ENCODE data around the gene ZNF555. TPM values are rescaled to one million over a fixed set of nuclear protein-coding genes. Genes with fewer than 3 reads are reported as not detected.
A peak's percentile ranks its signal among the peaks of the same experiment; 100 is the strongest.
"Not testable (repeated sequence)": the region's sequence is repeated elsewhere in the genome, so short reads cannot be mapped to it uniquely, and the experiment has no call there.

ZNF555 gene
- total RNA-seq, 2 experiments from 2014 or later, result 2.3 to 2.4 TPM

GRCh38 chr19:2869618-2870017 is 28.3 kb downstream of the ZNF555 start:
- Histone ChIP-seq H3K9me3 (ENCODE audit: control insufficient read depth in 1 of 2, insufficient read depth in 1 of 2, low read length in 2 of 2) (peaks cover 0 to 19% of the 10 kb centered on the region in 2 experiments), H3K4me1 (ENCODE audit: insufficient read depth, low read length) (peaks cover 2% of the 10 kb centered on the region), H3K36me3 (ENCODE audit: insufficient read depth, low read length) (no peaks in the 10 kb centered on the region), H3K27ac (ENCODE audit: low read depth in 1 of 2, low read length in 2 of 2) (no peak overlapping the region), H3K4me3 (ENCODE audit: low read length) (no peak overlapping the region), H3K27me3 (ENCODE audit: control insufficient read depth in 1 of 2, insufficient read depth in 2 of 2, low read length in 2 of 2) (peaks cover 0 to 3% of the 10 kb centered on the region in 2 experiments)
- ATAC-seq (ENCODE audit: poor library complexity), result no peak
- H3K36me3 Mint-ChIP-seq (ENCODE audit: low read depth), result no peaks in the 10 kb centered on the region
- H3K27ac Mint-ChIP-seq, result no peak overlapping the region
- TF ChIP-seq, protein P1, sequence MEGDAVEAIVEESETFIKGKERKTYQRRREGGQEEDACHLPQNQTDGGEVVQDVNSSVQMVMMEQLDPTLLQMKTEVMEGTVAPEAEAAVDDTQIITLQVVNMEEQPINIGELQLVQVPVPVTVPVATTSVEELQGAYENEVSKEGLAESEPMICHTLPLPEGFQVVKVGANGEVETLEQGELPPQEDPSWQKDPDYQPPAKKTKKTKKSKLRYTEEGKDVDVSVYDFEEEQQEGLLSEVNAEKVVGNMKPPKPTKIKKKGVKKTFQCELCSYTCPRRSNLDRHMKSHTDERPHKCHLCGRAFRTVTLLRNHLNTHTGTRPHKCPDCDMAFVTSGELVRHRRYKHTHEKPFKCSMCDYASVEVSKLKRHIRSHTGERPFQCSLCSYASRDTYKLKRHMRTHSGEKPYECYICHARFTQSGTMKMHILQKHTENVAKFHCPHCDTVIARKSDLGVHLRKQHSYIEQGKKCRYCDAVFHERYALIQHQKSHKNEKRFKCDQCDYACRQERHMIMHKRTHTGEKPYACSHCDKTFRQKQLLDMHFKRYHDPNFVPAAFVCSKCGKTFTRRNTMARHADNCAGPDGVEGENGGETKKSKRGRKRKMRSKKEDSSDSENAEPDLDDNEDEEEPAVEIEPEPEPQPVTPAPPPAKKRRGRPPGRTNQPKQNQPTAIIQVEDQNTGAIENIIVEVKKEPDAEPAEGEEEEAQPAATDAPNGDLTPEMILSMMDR (IDR thresholded peaks at IDR 0.05), result no peak
- intact Hi-C loops (cut with DNase I, micrococcal nuclease), result loop anchor here in 1 of 2 experiments (5.0 kb wide), 1 partner anchor 52 kb away; the partner anchor contains the start of gene ZNF554
- no peaks in the 10 kb centered on the region for H3K9me3 Mint-ChIP-seq
- ChIA-PET CTCF (no interaction called here), POLR2A (no interaction called here)
- H3K4me1 Mint-ChIP-seq (ENCODE audit: low read depth), result peaks cover 7% of the 10 kb centered on the region
- no peak overlapping the region for H3K4me3 Mint-ChIP-seq
- DNase-seq, result no peak
- H3K27me3 Mint-ChIP-seq, result peaks cover 10% of the 10 kb centered on the region

- H3K27me3 Mint-ChIP-seq; H3K27me3 ChIP-seq (ENCODE audit: control insufficient read depth in 1 of 2, insufficient read depth in 2 of 2, low read length in 2 of 2); H3K9me3 Mint-ChIP-seq; POLR2A ChIA-PET; H3K36me3 Mint-ChIP-seq (ENCODE audit: low read depth); H3K4me3 ChIP-seq (ENCODE audit: low read length); H3K36me3 ChIP-seq (ENCODE audit: insufficient read depth, low read length); ATAC-seq (ENCODE audit: poor library complexity); H3K4me1 Mint-ChIP-seq (ENCODE audit: low read depth); H3K4me1 ChIP-seq (ENCODE audit: insufficient read depth, low read length); H3K27ac ChIP-seq (ENCODE audit: low read depth in 1 of 2, low read length in 2 of 2); H3K27ac Mint-ChIP-seq; H3K4me3 Mint-ChIP-seq: not testable (repeated sequence)
- TF ChIP-seq, protein P1 (IDR thresholded peaks at IDR 0.05), result peak; percentile 26
- peak in 6 of 14 experiments; percentile 4 to 69 (median 24) for DNase-seq
- peaks cover 12 to 35% of the 10 kb centered on the region in 2 experiments for H3K9me3 ChIP-seq (ENCODE audit: control insufficient read depth in 1 of 2, insufficient read depth in 1 of 2, low read length in 2 of 2)
- CTCF ChIA-PET, result interaction anchor here (1.3 kb wide), 1 partner anchor 224 kb away, joined by 6 read pairs; no protein-coding TSS in a partner anchor
- intact Hi-C loops (cut with DNase I, micrococcal nuclease), result loop anchor here in 1 of 2 experiments (2.0 to 5.0 kb wide), 2 partner anchors 55 to 223 kb away; partner anchors contain the start of gene ZNF554
Measured at GRCh38 chr19:2872175-2872574, 30.9 kb downstream of the ZNF555 start.

DNA sequence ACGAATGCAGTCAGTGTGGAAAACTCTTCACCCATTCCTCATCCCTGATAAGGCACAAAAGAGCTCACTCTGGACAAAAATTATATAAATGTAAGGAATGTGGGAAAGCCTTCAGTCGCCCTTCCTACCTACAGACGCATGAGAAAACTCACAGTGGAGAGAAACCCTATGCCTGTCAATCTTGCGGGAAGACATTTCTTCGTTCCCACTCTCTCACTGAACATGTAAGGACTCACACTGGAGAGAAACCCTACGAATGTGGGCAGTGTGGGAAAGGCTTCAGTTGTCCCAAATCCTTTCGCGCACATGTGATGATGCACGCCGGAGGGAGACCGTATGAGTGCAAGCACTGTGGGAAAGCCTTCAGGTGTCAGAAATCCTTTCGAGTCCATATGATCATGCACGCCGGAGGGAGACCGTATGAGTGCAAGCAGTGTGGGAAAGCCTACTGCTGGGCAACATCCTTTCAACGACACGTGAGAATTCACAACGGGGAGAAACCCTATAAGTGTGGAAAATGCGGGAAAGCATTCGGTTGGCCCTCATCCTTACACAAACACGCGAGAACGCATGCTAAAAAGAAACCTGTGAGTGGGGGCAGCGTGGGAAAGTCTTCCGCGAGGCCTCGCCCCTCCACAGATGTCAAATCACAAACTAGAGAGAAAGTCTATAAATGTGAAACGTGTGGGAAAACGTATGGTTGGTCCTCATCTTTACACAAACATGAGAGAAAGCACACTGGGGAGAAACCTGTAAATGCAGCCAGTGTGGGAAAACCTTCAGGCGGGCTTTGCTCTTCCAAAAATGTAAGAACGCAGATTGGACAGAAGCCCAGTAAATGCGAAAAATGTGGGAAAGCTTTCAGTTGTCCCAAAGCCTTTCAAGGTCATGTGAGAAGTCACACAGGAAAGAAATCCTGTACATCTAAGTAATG is 36.4 kb downstream of the ZNF555 start:
- TF ChIP-seq, protein P1 (IDR thresholded peaks at IDR 0.05), result no peak
- peaks cover 34 to 46% of the 10 kb centered on the region in 2 experiments for H3K9me3 ChIP-seq (ENCODE audit: control insufficient read depth in 1 of 2, insufficient read depth in 1 of 2, low read length in 2 of 2)
- CTCF ChIA-PET, result no interaction called here
- no peaks in the 10 kb centered on the region for H3K9me3 Mint-ChIP-seq
- H3K36me3 ChIP-seq (ENCODE audit: insufficient read depth, low read length), result no peaks in the 10 kb centered on the region
- H3K27ac Mint-ChIP-seq, result no peak overlapping the region
- no peak overlapping the region for H3K4me3 ChIP-seq (ENCODE audit: low read length)
- POLR2A ChIA-PET, result no interaction called here
- H3K27me3 Mint-ChIP-seq, result no peaks in the 10 kb centered on the region
- intact Hi-C loops (cut with DNase I, micrococcal nuclease), result no loop called here
- H3K4me3 Mint-ChIP-seq, result no peak overlapping the region
- no peaks in the 10 kb centered on the region for H3K4me1 ChIP-seq (ENCODE audit: insufficient read depth, low read length)
- ATAC-seq (ENCODE audit: poor library complexity) (no peak), DNase-seq (no peak)
- no peaks in the 10 kb centered on the region for H3K4me1 Mint-ChIP-seq (ENCODE audit: low read depth)
- no peaks in the 10 kb centered on the region for H3K27me3 ChIP-seq (ENCODE audit: control insufficient read depth in 1 of 2, insufficient read depth in 2 of 2, low read length in 2 of 2)
- no peak overlapping the region for H3K27ac ChIP-seq (ENCODE audit: low read depth in 1 of 2, low read length in 2 of 2)
- no peaks in the 10 kb centered on the region for H3K36me3 Mint-ChIP-seq (ENCODE audit: low read depth)
